GM23248 (cell line): ENCODE results near the gene MARK1.

Source experiments
- EZH2 ChIP-seq: fragments of 200-600 bp; sonication (generic); IDR thresholded peaks from 2 replicates; pipeline ENCODE4 v1.6.1; 2018; ENCODE audit warnings: antibody characterized with exemption, mild to moderate bottlenecking; ENCODE audit not compliant: insufficient read depth, poor library complexity, severe bottlenecking
- EZH2phosphoT487 ChIP-seq: fragments of 200-600 bp; sonication (generic); IDR thresholded peaks from 2 replicates; pipeline ENCODE4 v1.6.1; 2018; ENCODE audit warnings: antibody characterized with exemption, moderate library complexity, mild to moderate bottlenecking, low read depth; ENCODE audit not compliant: insufficient read depth

GRCh38 chr1:220575718-220576497, 48.0 kb downstream of the MARK1 start:
- no peak for TF ChIP-seq EZH2
- TF ChIP-seq EZH2phosphoT487, result no peak
